LNCAP (cell line): ENCODE data around the gene C10orf90.

Experiments
- CTCF ChIP-seq: fragments of 450-650 bp; IDR thresholded peaks from 2 replicates; pipeline ENCODE4 v1.5.1; 2017; ENCODE audit warnings: mild to moderate bottlenecking

Gene C10orf90

GRCh38 chr10:126497672-126498071 is 172.8 kb downstream of the C10orf90 start:
- TF ChIP-seq CTCF, result no peak

- no peak for TF ChIP-seq CTCF
Observed at GRCh38 chr10:126496771-126497545, 173.5 kb downstream of the C10orf90 start.

GRCh38 chr10:126491476-126491875 is 179.0 kb downstream of the C10orf90 start:
- no peak for TF ChIP-seq CTCF

- no peak for TF ChIP-seq CTCF
Observed at GRCh38 chr10:126481181-126481580, 189.3 kb downstream of the C10orf90 start.

- no peak for TF ChIP-seq CTCF
Observed at GRCh38 chr10:126480648-126481047, 189.8 kb downstream of the C10orf90 start.

GRCh38 chr10:126479280-126479895 is 191.1 kb downstream of the C10orf90 start:
- no peak for TF ChIP-seq CTCF

GRCh38 chr10:126478546-126478945 is 191.9 kb downstream of the C10orf90 start:
- TF ChIP-seq CTCF, result no peak
